ENCODE data around the gene MAP4K4.
A peak's percentile ranks its signal among the peaks of the same experiment; 100 is the strongest.

The MAP4K4 gene

DNA sequence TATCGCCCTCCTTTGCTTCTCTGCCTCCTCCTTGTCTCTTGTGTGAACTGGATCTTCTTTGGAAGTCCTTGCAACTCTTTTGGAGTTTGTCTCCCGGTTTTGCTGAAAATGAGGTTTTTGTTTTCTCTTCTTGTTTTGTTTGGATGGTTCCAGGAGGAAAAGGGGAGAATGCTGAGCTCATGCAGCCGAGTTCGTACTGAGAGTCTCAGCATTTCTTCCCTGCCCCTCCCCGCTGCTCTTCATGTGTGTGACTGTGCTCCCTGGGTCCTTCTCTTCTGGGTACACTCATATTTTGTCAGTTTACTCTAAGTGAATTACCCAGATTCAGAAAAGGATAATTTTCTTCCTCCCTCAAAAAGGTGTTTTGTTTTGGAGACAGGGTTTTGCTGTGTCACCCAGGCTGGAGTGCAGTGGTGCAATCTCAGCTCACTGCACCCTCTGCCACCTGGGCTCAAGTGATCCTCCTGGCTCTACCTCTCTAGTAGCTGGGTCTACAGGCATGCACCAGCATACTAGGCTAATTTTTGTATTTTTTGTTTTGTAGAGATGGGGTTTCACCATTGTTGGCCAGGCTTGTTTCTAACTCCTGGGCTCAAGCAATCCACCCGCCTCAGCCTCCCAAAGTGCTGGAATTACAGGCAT is 151.4 kb downstream of the MAP4K4 start:
- intact Hi-C loops (cut with DNase I), result no loop called here
- DNase-seq, result peak in 1 of 10 donors; percentile 20

DNA sequence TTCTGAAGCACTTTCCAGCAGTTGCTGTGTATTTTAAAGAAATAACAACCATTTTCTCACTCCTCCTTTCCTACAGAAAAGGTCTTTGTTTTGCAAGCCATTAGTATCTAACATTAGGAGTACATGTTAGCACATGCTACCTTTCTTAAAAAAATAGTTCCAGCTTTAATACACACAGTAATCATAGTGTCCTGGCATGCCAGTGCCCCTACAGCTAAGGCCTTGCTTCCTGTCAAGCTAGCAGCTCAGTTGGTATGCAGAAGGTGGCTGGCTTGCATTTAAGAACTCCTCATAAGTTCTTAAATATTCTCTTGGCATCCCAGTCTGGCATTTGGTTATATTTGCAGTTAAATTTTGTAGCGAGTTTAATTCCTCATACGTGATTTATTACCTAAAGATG is 152.9 kb downstream of the MAP4K4 start:
- intact Hi-C loops (cut with DNase I), result no loop called here
- DNase-seq, result no peak

DNA sequence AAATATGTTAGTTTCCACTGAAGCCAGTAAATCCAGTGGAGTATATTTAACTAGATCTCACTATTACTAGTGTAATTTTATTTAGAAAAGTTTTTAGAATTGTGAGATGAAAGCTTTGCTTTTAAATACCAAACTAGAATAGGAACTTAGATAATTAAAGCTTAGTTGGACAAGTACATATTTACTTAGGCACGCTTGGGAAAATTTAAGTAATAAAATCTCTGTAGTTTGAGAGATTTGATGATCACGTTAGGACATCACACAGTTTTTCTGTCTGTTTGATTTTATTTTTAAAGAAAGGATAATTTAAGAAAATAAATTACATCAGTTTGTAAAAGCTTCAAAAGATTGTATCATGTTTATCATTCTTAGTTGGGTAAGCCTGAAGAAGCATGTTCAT is 153.5 kb downstream of the MAP4K4 start:
- intact Hi-C loops (cut with DNase I), result no loop called here
- DNase-seq, result no peak

DNA sequence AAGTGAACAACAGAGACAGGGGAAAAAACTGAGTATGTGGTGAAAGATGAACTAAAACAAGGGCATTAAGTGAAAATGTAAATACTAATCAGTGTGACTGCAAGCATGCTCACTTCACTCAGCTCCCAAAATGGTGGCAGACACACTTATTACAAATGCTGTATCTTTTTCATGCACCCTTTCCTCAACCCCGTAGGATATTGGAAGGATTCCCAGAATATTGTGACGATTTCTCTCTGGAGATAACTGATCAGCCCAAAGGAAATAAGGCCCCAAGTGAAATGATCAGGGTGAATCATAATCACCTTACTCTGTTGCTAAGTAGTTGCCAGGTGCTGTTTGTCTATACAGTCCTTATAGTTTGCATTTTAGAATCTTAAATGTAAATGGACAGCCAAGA is 155.3 kb downstream of the MAP4K4 start:
- no peak for DNase-seq
- intact Hi-C loops (cut with DNase I), result no loop called here

DNA sequence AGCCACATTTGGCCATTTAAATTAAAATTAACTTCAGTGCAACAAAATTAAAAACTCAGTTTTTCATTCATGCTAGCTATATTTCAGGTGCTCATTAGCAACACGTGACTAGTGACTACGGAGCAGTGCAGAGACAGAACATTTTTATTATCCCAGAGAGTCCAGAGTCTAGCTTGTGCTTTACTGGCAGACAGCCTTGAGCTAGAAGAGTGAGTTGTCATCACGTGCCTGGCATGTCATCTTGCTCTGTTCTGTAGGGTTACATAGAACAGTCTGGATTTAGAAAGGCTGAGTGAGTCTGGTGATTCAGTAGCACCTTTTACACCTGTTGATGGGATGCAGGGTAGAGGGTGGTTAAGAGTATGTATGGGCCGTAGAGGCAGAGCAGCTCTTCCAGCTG is 157.4 kb downstream of the MAP4K4 start:
- intact Hi-C loops (cut with DNase I), result no loop called here
- DNase-seq, result no peak

DNA sequence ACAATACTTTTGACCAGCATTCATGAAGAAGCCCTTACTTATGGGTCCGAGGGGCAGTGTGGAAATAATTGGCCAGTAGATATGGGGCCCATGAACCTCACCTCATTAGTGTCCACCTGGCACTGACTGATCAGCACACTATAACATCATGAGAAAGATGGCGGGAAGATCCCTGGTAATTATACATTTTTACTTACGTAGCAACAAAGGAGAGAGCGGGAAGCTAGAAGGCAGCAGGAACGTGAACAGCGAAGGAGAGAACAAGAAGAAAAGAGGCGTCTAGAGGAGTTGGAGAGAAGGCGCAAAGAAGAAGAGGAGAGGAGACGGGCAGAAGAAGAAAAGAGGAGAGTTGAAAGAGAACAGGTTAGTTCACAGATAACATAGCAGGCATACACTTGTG is 158.3 kb downstream of the MAP4K4 start:
- DNase-seq, result no peak
- intact Hi-C loops (cut with DNase I), result no loop called here

DNA sequence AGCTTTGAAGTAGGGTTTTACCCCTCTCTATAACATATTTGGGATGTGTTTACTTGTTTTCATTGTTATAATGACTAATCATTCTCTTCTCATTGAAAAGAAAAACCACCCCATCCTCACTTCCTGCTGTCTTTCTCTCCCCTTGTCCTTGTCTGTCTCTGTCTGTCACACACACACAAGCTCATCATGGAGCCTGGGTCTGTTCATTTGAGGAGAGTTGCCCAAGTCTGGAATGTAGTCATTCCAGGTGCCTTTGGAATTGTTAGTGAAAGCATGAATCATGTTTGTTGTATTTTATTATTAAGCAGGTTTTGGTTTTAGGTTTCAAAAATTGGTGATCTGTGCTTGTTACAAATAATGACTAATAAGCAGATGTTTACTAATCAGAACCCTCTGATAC is 160.7 kb downstream of the MAP4K4 start:
- intact Hi-C loops (cut with DNase I), result no loop called here
- DNase-seq, result no peak

DNA sequence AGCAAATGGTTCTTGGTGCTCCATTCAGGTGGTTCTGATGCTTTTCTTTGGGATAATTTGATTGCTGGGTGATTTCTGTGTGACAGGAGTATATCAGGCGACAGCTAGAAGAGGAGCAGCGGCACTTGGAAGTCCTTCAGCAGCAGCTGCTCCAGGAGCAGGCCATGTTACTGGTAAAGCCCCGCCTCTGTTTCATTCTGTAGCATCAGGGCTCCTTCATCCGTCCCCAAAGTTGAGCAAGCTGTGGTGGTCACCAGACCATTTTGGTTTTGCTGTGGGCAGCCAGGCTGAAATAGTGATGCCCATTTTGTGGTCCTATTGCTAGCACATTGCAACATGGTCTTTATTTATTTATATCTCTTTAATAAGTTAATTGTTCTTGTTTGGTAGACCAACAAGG is 161.4 kb downstream of the MAP4K4 start:
- DNase-seq, result no peak
- intact Hi-C loops (cut with DNase I), result no loop called here

DNA sequence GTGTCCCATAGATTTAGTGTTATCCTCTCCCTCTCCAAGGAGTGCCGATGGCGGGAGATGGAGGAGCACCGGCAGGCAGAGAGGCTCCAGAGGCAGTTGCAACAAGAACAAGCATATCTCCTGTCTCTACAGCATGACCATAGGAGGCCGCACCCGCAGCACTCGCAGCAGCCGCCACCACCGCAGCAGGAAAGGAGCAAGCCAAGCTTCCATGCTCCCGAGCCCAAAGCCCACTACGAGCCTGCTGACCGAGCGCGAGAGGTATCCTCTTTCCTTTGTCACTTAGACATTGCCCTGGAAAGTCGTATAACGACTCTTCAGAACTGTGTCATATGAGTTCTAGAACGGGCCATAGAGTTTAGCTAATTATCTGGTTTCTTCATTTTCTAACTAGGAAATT is 162.1 kb downstream of the MAP4K4 start:
- peak in 2 of 10 donors; percentile 70 to 71 for DNase-seq
- intact Hi-C loops (cut with DNase I), result no loop called here

DNA sequence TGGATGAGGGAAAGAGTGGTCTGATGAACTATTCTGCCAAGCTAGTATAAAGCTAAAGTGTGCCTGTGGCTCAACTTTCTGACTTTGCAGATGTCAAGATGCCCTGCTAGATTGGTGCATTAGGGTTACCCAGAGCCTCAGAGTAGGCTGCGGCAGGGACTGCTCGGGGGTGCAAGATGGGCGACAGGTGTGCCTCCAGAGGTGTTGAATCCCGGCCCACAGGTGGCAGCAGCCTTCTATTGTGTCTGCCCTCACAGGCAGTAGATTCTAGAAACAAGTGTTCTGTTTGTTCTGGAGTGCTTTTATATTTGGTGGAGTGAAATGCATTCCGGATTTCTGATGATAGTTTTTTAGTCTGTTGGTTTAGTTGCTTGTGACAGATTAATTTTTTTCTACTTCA is 162.7 kb downstream of the MAP4K4 start:
- intact Hi-C loops (cut with DNase I), result no loop called here
- DNase-seq, result peak in 1 of 10 donors; percentile 63

DNA sequence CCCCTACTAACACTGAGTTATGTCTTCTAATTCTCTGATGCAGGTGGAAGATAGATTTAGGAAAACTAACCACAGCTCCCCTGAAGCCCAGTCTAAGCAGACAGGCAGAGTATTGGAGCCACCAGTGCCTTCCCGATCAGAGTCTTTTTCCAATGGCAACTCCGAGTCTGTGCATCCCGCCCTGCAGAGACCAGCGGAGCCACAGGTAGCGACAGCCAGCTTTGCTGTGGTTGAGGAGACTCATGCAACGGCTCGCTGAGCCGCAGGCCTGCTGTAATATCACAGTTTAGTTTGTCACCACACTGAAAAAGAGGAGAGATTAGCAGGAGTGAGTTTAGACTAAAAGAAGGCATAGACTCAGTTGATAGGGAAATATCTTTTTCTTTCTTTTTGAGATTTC is 163.3 kb downstream of the MAP4K4 start:
- intact Hi-C loops (cut with DNase I), result no loop called here
- DNase-seq, result peak in 1 of 10 donors; percentile 22

DNA sequence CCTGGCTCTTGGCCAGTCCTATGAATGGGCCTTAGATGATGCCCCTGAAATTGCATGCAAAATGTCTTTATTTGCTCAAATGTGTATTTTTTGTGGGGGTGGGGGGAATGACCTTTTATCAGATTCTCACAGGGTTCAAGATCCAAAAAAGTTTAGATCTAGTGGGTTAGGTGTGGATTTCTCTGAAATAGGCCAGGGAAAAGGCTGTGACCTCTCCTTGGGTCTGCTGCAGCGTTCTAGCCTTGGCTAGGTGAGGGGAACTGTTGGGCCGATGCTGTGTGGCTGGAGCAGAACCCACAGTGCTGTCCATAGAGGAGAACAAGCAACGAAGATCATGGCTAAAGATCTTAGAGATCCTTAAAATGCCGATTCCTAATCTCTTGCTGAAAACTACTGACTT is 163.9 kb downstream of the MAP4K4 start:
- DNase-seq, result no peak
- intact Hi-C loops (cut with DNase I), result no loop called here

DNA sequence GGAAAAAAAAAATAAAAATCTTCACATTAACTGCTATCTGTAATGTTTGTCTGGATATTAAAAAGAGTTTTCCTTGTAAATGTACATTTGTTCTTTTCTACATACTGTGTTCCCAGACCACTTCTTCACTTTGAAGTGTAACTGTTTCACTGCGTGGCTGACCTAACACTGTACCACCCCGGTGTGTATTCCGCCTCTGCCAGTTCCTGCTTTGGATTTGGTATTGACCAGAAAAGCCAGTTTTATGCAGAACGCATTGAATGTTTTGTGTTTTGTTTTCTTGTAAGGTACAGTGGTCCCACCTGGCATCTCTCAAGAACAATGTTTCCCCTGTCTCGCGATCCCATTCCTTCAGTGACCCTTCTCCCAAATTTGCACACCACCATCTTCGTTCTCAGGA is 166.0 kb downstream of the MAP4K4 start:
- DNase-seq, result no peak
- intact Hi-C loops (cut with DNase I), result no loop called here

DNA sequence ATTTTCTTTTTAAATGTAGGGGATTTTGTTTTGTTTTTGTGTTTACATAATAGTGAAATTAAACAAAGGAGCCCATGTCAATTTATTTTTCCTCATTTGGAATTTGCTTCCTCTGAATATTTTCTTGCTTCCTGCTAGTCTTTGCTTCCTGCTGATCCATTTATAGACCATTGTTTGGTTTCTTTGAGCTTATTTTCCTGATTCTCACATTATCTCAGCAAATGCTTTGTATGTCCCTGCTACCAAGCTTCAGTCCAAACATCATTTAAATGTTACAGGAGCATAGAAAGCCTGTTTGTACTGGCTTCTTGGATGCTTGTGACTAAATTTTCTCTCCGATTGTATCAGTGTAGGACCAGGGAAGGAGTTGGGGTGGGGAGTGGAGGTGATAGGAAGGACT is 166.9 kb downstream of the MAP4K4 start:
- DNase-seq, result no peak
- intact Hi-C loops (cut with DNase I), result no loop called here

DNA sequence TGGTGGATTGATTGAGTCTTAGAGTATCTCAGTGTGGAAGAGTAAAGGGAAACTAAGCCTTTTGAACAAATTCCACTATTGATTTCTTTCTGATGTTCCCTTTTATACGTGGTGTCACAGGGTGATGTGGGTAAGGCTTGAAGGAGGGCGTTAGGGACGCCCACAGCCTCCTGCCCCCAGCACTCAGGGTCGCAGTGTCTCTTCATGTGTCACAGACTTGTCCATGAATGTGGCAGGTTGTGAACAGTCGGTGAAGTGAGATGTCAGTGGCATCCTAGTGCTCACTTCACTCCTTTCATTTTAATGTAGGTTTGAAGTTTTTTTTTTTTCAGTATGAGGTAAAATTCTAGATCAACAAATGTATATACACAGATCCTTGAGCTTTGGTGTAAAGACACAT is 171.0 kb downstream of the MAP4K4 start:
- intact Hi-C loops (cut with DNase I), result no loop called here
- no peak for DNase-seq

DNA sequence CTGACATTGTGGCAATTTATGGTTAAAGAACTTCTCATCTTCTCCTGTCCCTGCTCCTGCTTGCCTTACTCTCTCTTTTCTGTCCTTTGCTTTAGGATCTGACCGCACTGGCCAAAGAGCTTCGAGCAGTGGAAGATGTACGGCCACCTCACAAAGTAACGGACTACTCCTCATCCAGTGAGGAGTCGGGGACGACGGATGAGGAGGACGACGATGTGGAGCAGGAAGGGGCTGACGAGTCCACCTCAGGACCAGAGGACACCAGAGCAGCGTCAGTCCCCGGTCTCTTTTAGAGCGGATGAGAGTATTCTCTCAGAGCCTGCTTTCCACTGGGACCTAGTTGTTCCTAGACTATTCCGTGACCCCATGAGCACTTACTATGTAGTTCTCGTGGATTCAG is 172.0 kb downstream of the MAP4K4 start:
- peak in 1 of 10 donors; percentile 63 for DNase-seq
- intact Hi-C loops (cut with DNase I), result no loop called here

DNA sequence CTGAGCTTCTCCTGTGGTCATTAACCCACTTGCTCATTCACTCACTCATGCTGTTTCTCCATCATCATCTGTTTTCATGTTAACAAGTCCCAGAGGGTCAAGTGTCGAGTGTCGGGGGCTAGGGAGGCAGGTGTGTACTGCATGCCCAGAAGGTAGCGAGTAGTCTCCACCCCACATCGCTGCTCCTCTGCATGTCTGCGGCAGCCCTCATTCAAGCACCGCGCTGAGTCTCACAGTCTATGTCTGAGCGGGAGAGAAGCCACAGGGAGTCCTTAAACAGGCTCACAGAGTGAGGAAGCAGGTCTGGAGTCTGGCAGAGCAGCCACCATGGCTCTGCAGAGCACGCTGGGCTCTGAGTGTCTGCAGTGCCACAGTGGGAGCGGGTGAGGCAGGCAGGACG is 172.9 kb downstream of the MAP4K4 start:
- intact Hi-C loops (cut with DNase I), result no loop called here
- no peak for DNase-seq

DNA sequence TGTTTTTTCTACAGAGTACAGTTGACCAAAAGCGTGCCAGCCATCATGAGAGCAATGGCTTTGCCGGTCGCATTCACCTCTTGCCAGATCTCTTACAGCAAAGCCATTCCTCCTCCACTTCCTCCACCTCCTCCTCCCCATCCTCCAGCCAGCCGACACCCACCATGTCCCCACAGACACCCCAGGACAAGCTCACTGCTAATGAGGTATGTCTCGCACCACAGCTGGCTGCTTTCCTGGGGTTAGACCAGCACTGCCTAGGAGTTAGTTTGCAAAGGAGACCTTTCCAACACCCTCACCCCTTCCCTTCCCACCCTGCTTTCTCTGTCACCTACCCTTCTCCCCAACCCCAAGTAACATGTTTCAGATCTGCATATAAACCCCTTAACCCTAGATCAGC is 174.0 kb downstream of the MAP4K4 start:
- DNase-seq, result no peak
- intact Hi-C loops (cut with DNase I), result no loop called here

DNA sequence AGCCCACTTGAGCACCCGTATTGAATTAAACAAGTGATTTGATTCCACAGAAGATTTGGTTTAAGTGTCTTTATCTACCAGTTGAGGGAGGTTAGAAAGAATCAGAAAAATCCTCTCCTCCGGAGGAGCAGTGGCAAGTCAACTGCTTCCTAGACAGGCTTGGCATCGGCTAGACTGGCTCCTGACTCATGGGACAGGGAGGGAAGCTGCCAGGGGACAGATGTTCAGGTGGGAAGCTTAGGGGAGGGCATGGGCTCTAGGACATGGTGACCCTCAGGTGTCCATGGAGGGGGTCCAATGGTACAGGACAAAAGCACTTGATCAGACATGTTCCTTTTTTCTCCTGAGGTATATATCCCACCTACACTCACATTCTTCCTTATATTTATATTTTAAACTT is 175.0 kb downstream of the MAP4K4 start:
- no peak for DNase-seq
- intact Hi-C loops (cut with DNase I), result no loop called here

DNA sequence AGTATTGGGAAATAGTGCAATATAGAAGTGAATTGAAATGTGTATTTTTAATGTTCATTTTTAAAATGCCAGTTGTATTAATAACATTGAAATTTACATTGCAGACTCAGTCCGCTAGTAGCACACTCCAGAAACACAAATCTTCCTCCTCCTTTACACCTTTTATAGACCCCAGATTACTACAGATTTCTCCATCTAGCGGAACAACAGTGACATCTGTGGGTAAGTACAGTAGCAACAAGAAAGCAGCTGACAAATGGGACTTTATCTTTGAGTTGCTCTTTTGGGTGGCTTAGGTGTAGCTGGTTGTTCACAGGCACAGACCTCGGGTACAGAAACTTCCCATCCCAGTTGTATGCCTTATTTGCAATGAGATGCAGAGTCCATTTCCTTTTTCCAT is 176.0 kb downstream of the MAP4K4 start:
- DNase-seq, result no peak

DNA sequence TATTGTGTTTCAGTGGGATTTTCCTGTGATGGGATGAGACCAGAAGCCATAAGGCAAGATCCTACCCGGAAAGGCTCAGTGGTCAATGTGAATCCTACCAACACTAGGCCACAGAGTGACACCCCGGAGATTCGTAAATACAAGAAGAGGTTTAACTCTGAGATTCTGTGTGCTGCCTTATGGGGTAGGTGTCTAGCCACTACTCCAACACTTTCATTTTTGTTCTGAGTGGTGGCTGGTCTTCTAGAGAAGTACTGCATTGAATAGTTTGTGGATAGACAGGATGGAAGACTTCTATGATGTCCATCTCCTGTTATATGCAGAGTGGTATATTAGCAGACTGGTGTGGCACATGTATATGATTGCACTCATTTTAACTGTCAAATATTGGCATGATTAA is 176.6 kb downstream of the MAP4K4 start:
- no peak for DNase-seq
- intact Hi-C loops (cut with DNase I), result no loop called here

More for the DNA sequence above, 176.0 kb downstream of the MAP4K4 start:
- intact Hi-C loops (cut with DNase I), result no loop called here

DNA sequence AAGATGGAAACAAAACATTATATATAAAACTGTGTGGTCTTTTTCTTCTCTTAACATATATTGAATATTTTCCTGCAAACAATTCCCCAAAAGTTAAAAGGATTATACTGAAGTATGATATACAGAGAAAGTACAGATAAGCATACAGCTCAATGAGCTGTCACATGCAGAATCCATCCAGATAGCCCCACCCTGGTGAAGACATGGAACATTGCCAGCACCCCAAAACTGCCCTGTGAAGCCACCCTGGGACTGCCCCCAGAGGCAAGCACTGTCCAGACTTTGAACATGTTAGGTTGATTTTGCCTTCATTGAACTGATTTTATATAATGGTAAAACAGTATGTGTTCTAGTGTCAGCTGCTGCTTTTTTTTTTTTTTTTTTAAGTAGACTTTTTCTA is 182.0 kb downstream of the MAP4K4 start:
- peak in 1 of 10 donors; percentile 16 for DNase-seq
- intact Hi-C loops (cut with DNase I), result no loop called here

DNA sequence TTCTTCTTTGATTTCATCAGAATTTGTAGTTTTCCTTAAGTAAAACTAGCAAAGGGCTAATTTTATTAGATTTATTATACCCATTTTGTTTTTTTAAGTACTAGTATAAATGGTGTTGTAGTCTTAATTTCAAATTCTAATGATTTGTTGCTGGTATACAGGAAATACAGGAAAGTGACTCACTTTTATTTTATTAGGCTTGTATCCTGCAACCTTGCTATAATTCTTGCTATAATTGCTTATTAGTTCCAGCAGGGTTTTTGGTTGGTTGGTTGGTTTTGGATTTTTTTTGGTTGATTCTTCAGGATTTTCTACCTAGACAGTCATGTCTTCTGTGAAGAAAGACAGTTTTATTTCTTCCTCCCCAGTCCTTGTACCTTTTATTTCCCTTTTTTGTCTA is 183.6 kb downstream of the MAP4K4 start:
- intact Hi-C loops (cut with DNase I), result loop anchor here (5.0 kb wide), 1 partner anchor 561 kb away; no protein-coding TSS in a partner anchor

More for the DNA sequence above, 183.6 kb downstream of the MAP4K4 start:
- DNase-seq, result no peak
